HCT116 (cell line): ENCODE data around the gene COBLL1.

ENCODE experiments used
- EGR1 ChIP-seq: IDR thresholded peaks from 2 replicates; pipeline ENCODE4 v1.6.1; 2012; ENCODE audit warnings: low read depth
- EZH2 ChIP-seq: fragments of 200-600 bp; sonication (generic); IDR thresholded peaks from 2 replicates; pipeline ENCODE4 v1.6.1; 2017; ENCODE audit warnings: antibody characterized with exemption, mixed run types
- EZH2phosphoT487 ChIP-seq: fragments of 200-600 bp; IDR thresholded peaks from 2 replicates; pipeline ENCODE4 v1.6.1; 2018; ENCODE audit warnings: antibody characterized with exemption, borderline replicate concordance
- JUND ChIP-seq: IDR thresholded peaks from 2 replicates; pipeline ENCODE4 v1.6.1; 2012
- POLR2A ChIP-seq: IDR thresholded peaks from 2 replicates; pipeline ENCODE4 v1.7.0; 2011; ENCODE audit warnings: borderline replicate concordance; ENCODE audit not compliant: insufficient read depth, insufficient read length; ENCODE audit errors: extremely low read depth
- POLR2AphosphoS5 ChIP-seq: IDR thresholded peaks from 2 replicates; pipeline ENCODE4 v1.6.1; 2011; ENCODE audit warnings: mild to moderate bottlenecking, low read depth, low read length, moderate library complexity
- RAD21 ChIP-seq: IDR thresholded peaks from 2 replicates; pipeline ENCODE4 v1.6.1; 2012; ENCODE audit warnings: low read depth, mild to moderate bottlenecking
- YY1 ChIP-seq: IDR thresholded peaks from 2 replicates; pipeline ENCODE4 v1.6.1; 2011; ENCODE audit warnings: low read length, low read depth, moderate library complexity, mild to moderate bottlenecking; ENCODE audit not compliant: insufficient replicate concordance; ENCODE audit errors: extremely low read depth
- ZNF274 ChIP-seq: fragments of 200-500 bp; sonication (Bioruptor generic); IDR thresholded peaks from 2 replicates; pipeline ENCODE4 v1.6.1; 2014; ENCODE audit warnings: mild to moderate bottlenecking, low read depth, low read length, inconsistent platforms
- TF ChIP-seq, protein P1 (sequence below), 3 experiments: fragments of 200-600 bp in 1 of 3; sonication (generic) in 1 of 3; IDR thresholded peaks in 2 of 3; conservative IDR thresholded peaks in 1 of 3; 2 replicates each; pipeline ENCODE4 v1.5.1; 2012 to 2017; ENCODE audit warnings: low read depth in 2 of 3, low read length in 2 of 3, antibody characterized with exemption in 1 of 3, borderline replicate concordance in 1 of 3, control low read depth in 1 of 3, mild to moderate bottlenecking in 1 of 3, mixed read lengths in 1 of 3, mixed run types in 1 of 3, moderate library complexity in 1 of 3; ENCODE audit not compliant: insufficient read depth in 1 of 3
- TF ChIP-seq, protein P2 (sequence below): IDR thresholded peaks from 2 replicates; pipeline ENCODE4 v1.6.1; 2012
- TF ChIP-seq, protein P3 (sequence below): IDR thresholded peaks from 2 replicates; pipeline ENCODE4 v1.6.1; 2012; ENCODE audit warnings: low read depth
- TF ChIP-seq, protein P4 (sequence below): IDR thresholded peaks from 2 replicates; pipeline ENCODE4 v1.6.1; 2011; ENCODE audit warnings: mild to moderate bottlenecking, low read length, moderate library complexity; ENCODE audit not compliant: insufficient replicate concordance; ENCODE audit errors: extremely low read depth

DNA sequence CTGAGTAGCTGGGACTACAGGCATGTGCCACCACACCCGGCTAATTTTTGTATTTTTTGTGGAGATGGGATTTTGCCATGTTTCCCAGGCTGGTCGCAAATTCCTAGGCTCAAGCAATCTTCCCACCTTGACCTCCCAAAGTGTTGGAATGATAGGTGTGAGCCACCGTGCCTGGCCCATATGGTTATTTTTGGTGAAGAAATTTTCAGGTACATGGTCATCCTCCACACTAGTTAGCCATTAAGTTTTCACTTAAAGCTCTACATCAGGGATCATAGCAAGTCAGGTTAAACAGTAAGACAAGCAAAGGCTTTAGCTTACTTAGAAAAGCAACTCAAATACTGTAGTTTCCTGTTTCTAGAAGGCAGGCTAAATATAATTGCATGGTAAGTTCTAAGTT lies 116.1 kb downstream of the COBLL1 start:
- TF ChIP-seq EZH2phosphoT487 (no peak), YY1 (no peak), EGR1 (no peak), POLR2A (no peak), POLR2AphosphoS5 (no peak), ZNF274 (no peak), RAD21 (no peak), JUND (no peak), EZH2 (no peak)
- TF ChIP-seq, protein P1, sequence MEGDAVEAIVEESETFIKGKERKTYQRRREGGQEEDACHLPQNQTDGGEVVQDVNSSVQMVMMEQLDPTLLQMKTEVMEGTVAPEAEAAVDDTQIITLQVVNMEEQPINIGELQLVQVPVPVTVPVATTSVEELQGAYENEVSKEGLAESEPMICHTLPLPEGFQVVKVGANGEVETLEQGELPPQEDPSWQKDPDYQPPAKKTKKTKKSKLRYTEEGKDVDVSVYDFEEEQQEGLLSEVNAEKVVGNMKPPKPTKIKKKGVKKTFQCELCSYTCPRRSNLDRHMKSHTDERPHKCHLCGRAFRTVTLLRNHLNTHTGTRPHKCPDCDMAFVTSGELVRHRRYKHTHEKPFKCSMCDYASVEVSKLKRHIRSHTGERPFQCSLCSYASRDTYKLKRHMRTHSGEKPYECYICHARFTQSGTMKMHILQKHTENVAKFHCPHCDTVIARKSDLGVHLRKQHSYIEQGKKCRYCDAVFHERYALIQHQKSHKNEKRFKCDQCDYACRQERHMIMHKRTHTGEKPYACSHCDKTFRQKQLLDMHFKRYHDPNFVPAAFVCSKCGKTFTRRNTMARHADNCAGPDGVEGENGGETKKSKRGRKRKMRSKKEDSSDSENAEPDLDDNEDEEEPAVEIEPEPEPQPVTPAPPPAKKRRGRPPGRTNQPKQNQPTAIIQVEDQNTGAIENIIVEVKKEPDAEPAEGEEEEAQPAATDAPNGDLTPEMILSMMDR (IDR thresholded peaks at IDR 0.05 in 2 of 3, conservative IDR thresholded peaks at IDR 0.05 in 1 of 3; ENCODE audit: borderline replicate concordance in 1 of 3, insufficient read depth in 1 of 3, low read depth in 2 of 3, low read length in 2 of 3) = no peak
- TF ChIP-seq, protein P2, sequence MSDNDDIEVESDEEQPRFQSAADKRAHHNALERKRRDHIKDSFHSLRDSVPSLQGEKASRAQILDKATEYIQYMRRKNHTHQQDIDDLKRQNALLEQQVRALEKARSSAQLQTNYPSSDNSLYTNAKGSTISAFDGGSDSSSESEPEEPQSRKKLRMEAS = no peak
- TF ChIP-seq, protein P3, sequence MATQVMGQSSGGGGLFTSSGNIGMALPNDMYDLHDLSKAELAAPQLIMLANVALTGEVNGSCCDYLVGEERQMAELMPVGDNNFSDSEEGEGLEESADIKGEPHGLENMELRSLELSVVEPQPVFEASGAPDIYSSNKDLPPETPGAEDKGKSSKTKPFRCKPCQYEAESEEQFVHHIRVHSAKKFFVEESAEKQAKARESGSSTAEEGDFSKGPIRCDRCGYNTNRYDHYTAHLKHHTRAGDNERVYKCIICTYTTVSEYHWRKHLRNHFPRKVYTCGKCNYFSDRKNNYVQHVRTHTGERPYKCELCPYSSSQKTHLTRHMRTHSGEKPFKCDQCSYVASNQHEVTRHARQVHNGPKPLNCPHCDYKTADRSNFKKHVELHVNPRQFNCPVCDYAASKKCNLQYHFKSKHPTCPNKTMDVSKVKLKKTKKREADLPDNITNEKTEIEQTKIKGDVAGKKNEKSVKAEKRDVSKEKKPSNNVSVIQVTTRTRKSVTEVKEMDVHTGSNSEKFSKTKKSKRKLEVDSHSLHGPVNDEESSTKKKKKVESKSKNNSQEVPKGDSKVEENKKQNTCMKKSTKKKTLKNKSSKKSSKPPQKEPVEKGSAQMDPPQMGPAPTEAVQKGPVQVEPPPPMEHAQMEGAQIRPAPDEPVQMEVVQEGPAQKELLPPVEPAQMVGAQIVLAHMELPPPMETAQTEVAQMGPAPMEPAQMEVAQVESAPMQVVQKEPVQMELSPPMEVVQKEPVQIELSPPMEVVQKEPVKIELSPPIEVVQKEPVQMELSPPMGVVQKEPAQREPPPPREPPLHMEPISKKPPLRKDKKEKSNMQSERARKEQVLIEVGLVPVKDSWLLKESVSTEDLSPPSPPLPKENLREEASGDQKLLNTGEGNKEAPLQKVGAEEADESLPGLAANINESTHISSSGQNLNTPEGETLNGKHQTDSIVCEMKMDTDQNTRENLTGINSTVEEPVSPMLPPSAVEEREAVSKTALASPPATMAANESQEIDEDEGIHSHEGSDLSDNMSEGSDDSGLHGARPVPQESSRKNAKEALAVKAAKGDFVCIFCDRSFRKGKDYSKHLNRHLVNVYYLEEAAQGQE = no peak
- TF ChIP-seq, protein P4, sequence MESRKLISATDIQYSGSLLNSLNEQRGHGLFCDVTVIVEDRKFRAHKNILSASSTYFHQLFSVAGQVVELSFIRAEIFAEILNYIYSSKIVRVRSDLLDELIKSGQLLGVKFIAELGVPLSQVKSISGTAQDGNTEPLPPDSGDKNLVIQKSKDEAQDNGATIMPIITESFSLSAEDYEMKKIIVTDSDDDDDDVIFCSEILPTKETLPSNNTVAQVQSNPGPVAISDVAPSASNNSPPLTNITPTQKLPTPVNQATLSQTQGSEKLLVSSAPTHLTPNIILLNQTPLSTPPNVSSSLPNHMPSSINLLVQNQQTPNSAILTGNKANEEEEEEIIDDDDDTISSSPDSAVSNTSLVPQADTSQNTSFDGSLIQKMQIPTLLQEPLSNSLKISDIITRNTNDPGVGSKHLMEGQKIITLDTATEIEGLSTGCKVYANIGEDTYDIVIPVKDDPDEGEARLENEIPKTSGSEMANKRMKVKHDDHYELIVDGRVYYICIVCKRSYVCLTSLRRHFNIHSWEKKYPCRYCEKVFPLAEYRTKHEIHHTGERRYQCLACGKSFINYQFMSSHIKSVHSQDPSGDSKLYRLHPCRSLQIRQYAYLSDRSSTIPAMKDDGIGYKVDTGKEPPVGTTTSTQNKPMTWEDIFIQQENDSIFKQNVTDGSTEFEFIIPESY = no peak
